ENCODE results near the gene STX3.
"Not testable (repeated sequence)": the region's sequence is repeated elsewhere in the genome, so short reads cannot be mapped to it uniquely, and the experiment has no call there.

STX3 gene

DNA sequence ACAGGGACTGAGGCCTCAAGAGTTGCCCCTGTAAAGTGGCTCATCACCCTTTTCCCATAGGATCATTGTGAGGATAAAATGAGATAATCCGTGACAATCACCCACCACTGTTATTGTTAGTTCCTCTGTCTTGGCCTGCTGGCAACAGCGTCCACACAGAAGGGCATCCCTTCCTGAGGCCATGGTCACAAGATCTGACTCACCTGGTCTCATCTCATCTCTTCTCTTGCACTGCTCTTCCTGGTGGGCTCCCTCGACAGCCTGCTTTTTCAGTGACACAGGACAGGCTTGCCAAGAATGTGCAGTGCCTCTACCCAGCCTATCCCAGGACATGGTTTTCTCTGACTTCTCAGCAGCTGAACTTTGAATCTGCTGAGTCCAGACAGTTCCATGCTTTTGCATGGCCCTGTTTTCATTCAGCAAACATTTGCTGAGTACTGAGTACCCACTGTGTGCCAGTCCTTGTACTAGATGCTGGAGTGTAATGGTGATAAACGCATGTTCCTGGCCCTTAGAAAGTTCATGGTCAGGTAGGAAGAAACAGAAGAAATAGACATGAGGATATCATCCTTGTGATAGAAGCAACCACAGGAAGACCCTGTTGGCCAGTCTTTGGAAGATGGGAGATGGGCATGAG, 3.3 kb downstream of the STX3 start:
- no peak for DNase-seq (ENCODE audit: low spot score)

DNA sequence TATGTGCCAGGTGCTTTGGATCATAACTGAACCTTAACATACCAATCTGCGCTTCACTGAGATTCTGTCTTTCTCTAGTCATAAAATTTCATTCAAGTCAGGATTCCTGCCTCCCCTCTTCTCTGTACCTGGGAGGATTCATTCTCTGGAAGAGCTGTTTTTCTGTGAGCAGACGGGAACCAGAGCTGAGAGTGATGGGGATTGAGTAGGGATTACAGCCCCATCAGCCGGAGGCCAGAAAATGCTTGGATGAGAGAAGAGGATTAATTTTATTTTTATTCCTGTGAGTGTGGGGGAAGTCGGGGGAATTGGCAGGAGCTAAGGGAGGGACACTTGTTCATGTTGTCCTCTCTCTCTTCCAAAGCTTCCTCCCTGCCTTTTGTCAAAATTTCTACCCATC, 4.7 kb downstream of the STX3 start:
- DNase-seq (ENCODE audit: low spot score): no peak

DNA sequence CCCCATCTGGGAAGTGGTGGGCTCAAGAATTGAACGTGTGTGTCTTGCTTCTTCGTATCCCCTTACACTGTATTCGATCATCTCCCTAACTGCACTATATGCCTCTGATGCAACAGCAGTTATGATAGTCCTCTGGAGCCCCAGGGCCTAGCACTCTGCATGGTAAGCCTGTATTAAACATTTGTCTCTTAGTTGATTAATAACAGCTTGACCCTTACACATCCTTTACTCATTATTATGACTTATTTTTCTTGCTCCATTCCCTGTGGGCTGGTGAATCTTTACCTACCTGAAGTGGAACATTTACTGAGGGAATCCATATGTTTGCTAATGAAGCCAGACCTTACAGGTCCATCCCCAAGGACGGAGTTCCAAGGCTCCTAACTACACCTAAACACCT, 5.6 kb downstream of the STX3 start:
- no peak for DNase-seq (ENCODE audit: low spot score)

DNA sequence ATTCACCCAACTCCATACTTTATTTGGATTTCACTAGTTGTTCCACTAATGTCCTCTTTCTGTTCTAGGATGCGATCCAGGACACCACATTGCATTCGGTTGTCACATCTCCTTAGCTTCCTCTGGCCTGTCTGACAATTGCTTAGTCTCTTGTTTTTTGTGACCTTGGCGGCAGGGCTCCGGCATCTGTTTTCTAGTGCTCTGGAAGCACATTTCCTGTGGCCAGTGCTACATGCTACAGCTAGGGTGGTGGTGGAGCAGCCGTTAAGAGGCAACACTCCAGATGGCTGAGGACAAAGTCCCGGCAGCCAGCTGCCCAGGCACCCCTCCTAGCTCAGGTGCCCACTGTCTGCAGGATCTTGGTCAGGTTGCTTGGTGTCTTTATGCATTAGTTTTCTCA, 6.8 kb downstream of the STX3 start:
- DNase-seq (ENCODE audit: low spot score): no peak

DNA sequence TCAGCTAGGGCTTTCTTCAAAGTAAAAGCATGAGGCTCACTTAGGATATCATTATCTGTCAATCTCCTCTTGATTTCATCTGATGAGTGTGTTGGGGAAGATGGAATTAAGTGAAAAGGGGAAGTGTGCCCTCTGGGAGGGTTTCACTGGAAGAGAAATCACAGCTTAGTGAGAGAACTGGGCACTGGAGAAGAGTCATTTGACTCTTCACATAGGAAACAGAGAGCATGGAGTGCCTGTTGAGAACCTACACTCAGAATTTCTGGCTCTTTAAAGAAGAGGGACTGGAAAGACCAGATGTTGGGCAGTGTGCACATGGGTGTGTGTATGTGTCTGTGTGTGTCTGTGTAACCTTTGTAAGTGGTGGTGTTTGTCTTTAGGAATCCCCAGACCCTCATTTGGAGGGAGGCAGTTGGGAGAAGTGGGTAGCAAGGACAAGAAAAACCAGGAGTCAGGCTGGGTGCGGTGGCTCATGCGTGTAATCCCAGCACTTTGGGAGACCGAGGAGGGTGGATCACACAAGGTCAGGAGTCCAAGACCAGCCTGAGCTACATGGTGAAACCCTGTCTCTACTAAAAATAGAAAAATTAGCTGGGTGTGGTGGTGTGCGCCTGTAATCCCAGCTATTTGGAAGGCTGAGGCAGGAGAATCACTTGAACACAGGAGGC, 10.0 kb downstream of the STX3 start:
- no peak for DNase-seq (ENCODE audit: low spot score)

DNA sequence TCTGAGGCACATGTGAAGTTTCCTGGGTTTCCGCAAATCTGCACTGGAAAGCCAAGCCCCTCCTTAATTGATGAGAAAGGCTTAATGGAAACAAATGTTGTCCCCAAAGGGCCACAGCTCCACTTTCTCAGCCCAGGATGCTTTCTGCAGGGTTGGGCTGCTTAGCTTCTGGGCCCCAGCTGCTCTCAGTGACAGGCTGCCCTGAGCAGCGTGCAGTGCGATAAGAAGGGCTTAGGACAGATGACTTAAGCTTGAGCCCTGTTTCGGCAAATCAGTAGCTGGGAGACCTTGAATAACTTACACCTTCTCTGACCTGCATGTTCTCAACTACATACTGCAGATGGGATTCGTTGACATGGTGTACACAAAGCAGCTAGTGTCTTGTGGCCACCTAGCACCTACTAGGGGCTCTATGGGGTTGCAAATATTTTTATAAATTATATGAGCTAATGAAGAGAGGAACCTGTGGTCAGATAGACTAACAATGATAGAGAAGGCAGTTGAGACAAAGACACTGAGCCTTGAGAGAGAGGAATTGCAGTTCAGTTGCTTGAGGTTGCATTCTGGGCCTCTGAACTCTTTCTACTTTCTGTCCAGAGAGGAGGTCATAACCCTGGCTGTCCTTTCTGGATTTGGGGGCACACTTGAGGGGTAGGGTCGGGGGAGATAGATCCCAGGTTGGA, 11.5 kb downstream of the STX3 start:
- DNase-seq (ENCODE audit: low spot score): no peak

DNA sequence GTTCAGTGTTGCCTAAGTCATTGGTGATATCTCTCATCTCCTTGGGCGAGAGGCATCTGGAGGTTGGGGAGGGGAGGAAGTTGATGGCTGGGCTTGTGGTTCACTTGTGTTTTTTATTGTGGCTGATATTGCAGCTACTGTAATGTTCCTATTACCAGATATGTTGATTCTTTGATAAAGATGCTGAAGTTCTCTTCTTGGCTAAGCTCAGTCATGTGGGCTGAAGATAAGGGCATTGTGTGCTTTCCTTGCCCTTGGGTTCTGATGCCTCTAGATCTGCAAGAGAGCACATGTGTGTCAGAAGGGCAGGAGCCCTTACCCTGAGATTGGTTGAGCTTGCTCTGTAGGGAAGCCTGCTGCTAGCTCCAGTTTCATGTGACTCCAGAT, 12.0 kb downstream of the STX3 start:
- DNase-seq (ENCODE audit: low spot score): no peak

DNA sequence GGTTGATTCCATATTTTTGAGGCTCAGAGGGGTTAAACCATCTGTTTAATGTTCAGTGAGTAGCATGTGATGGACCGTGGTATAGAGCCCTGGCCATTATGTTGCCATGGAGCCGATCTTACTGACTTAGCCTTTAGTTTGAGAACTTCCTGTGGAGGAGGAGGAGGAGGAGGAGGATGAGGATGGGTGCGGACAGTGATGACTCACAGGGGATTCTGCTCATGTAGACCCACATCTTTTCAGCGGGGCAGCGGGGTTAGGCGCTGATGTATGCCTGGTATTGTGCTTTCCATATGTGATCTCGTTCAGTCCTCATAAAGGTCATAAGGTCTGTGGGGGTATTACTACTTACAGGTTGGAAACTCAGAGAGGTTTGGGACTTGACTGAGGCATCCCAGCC, 13.9 kb downstream of the STX3 start:
- no peak for DNase-seq (ENCODE audit: low spot score)

DNA sequence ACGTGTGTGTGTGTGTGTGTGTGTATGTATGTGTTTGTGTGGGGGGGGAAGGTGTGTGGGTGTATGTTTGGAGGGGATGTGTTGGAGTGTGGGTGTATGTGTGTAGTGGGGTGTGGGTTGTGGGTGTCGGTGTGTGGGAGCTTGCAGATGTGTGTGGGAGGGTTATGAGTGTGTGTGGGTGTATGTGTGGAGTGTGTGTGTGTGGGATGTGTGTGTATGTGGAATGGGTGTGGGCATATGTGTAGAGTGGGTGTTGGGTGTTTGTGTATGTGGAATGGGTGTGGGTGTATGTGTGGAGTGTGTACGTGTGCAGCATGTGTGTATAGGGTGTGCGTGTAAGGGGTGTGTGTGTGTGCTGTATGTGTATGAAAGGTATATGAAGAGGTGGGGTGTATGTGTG, 14.7 kb downstream of the STX3 start:
- DNase-seq (ENCODE audit: low spot score): no peak

DNA sequence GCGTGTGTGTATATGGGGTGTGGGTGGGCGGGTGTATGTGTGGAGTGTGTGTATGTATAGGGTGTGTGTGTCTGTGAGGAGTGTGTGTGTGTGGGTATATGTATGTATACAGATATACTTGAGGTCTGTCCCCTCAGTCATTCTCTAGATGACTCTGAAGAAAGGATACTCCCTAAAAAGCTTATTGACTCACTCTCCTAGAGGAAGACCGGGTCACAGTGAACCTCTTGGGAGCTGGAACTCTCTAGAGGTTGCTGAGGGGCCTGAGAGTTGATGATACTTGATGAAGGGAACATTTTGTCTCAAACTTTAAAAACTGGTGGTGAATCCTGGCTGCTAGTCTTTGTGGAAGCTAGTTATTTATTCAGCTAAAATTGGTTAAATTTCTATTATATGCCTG, 15.1 kb downstream of the STX3 start:
- DNase-seq (ENCODE audit: low spot score): no peak

DNA sequence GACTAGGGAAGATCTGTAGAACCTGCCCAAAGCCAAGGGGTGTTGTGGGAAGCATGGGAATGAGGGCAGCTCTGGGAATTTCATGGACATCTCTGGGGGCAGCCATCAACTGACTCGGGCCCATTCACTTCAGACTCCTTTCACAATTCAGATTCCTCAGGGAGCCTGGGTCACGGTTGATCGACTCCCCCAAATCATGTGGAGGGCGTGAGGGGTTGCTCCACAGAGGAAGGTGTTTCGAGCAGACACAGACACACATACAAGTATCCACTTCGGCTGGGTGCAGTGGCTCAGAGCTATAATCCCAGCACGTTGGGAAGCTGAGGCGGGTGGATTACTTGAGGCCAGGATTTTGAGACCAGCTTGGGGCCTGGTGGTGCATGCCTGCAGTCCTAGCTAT, 15.7 kb downstream of the STX3 start:
- DNase-seq (ENCODE audit: low spot score): no peak

DNA sequence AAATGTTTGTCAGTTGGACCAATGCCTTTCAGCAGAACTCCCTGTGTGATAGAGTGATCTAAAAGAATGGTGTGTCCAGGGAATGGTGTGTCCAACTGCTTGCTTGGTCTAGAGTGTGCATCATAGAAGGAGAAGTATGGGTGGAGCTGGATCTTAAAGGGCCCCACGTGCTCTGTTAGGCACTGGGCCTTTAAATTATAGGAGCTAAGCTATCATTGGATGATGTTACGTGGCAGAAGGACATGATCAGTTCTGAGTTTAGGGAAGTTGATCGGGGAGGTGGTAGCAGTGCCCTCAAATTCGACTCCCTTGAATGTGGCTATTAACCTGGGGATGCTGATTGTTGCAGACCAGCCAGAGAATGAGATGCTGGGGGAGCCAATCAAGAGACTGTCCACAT, 16.4 kb downstream of the STX3 start:
- no peak for DNase-seq (ENCODE audit: low spot score)

DNA sequence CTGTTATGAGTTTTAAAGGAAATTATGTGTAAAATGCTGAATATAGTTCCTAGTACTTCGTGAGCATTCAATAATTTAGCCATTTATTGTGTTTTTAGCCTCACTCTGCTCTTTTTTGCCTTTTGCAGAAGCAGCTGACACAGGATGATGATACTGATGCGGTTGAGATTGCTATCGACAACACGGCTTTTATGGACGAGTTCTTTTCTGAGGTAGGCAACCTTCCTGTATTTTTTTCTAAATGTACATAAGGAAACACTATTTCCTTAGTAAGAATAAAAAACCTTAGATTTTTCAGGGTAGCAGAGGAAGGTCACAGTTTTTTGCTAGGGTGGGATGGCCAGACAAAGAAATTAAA, 17.9 kb downstream of the STX3 start:
- DNase-seq (ENCODE audit: low spot score): no peak

DNA sequence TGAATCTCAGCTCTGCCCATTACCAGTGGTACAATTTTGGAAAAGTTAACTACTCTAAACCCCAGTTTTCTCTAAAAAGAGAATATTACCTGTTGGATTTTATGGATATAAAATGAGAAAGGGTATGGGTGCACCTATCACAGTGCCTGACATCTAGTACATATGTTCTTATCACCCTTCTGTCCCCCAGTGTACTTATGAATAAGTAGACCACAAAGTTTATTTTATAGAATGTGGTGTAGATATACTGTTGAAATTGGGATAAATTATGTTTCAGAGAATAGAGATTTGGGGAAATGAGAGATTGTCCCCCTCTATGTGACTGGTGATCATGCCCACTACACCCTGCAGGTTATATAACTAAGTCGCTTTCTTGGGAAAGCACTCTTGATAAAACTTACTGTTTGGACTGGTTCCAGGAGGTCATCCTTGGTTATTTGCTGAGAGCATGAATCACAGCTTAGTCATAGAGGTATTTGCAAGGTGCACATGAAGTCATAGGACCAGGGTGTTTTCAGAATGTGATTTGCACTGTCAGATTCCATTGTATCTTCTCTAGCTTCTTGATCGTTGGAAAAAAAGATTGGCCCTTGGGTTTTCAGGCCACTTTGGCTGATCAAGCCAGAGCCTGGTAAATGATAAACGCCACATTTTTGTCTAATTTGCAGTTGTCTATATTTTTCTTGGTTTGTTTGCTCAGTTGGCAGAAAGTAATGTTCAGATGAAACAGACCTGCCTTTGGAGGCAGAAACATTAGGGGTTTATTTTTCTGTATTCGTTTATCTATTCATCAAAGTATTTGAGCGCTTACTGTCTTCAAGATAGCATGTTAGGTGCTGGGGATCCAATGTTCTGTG, 21.3 kb downstream of the STX3 start:
- DNase-seq (ENCODE audit: low spot score): no peak

DNA sequence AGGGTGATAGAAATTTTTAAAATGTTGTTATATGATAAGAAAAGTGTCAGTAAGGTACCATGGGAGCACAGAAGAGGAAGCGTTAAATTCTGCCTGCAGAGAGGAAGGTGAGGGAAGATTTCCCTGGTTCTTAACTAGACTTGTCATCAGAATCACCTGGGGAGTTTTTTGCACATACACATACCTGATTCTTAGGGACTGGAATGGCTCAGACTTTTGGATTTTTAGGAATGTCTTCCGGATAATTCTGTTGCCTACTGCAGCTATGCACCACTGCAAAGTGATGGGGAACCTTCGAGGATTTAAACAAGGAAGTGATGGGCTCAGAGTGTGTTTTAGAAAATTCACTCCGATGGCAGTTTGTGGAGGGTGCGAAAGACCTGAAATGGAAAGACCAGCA, 21.9 kb downstream of the STX3 start:
- DNase-seq (ENCODE audit: low spot score): no peak

DNA sequence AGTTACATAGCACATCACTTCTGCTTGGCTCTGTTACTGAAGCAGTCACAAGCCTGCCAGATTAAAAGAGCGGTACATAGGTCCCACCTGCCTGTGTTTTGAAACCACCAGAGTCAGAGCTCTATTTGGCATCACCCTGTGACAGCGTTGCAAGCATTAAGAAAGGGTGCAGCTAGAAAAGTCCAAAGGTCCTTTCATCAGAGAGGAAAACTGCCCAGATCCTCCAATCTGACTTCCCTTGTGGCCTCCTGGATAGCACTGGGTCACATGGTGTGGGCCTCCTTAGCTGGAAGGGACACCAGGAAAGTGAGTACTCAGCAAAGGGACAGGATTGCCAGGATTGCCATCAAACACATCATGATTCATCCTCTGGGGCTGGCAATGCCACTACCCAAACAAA, 22.9 kb downstream of the STX3 start:
- DNase-seq (ENCODE audit: low spot score): no peak

DNA sequence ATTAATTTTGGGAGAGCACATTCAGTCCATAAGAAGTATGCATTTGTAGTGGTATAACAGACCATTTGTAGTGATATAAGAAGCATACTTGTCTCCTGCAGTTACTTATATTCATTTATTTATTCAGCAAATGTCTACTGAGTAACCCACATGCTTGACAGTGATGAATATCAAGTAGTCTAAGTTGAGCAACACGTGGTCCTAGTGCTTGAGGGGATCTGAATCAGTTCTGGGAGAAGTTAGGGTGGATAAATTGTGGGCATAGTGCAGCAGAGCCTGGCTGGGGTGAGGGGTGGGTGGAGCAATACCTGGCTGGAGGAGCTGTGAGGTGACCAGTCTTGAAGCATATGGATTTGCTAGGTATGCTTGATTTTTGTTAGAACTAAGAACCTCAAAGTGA, 24.3 kb downstream of the STX3 start:
- no peak for DNase-seq (ENCODE audit: low spot score)

DNA sequence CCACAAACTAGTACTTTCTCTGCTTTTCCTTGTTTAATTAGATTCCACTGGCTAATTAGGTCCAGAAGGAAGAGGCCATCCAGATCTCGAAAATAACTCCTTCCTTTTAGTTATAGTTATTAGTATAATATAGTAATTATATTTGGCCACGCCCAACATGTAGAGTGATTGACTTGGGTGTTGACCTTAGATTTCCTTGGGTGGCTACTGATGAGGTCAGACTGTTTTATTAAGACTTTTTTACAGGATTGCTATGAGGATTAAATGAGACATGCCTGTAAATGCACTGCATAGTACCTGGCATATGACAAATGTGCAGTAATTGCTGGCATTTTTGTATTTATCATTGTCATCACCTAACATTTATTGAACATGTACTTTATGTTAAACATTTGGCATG, 26.9 kb downstream of the STX3 start:
- DNase-seq (ENCODE audit: low spot score): no peak

DNA sequence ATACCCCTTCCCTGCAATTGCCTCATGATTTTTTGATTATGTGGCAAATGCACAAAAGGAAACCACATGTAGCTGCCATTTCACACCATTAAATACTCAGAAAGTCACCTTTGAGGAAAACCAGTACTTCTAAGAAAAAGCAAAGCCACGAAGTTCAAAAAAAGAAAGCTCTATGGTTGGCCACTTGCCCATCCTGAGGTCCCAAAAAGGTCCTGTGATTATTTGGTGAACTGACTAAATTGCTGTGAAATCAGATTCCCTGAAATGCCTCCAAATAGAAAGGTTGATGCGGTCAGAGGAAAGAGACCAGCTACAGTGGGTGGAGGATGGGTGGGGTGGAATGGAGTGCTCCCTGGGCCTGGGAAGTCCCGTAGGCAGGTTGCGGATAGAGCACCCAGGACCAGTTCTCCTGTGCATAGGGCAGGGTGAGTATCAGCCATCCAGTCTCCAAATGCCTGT, 28.5 kb downstream of the STX3 start:
- DNase-seq (ENCODE audit: low spot score): no peak

DNA sequence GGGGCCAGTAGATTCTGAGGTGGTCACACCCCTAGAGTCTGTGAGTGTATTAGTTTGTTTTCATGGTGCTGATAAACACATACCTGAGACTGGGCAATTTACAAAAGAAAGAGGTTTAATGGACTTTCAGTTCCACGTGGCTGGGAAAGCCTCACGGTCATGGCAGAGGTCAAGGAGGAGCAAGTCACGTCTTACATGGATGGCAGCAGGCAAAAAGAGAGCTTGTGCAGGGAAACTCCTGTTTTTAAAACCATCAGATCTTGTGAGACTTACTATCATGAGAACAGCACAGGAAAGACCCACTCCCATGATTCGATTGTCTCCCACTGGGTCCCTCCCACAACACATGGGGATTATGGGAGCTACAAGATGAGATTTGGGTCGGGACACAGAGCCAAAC, 29.3 kb downstream of the STX3 start:
- DNase-seq (ENCODE audit: low spot score): not testable (repeated sequence)

DNA sequence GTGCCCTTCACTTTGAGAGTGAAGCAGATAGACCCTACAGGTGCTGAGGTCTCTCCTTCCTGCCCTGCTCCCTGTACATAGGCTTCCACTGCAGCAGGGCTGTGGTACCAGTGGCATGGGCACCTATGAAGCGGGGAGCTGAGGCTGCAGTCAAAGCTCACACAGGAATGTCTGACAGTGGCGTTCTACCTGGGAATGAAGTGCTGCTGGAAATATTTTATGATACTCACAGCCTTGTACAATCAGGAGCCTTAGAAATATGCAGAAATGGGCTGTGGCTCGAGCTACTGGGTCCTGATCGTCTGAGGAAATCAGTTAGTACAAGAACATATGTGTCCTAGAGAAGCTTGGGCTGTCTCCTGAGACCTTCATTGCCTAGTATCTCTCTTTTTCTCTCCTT, 30.6 kb downstream of the STX3 start:
- DNase-seq (ENCODE audit: low spot score): no peak

DNA sequence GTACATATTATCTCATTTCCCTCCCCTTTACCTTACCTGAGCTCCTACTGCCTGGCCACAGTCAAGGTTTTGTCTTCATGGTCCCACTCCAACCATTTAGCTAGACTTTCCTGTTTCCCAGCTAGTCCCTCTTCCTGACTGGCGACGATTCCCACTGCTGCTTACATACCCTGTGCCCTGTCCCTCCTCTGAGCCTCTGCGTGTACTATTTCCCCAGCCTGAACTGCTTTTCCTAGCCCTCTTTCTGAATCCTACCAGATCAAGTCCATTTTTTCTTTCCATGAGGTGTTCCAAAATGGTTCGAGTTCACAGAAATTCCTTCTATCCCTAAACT, 32.0 kb downstream of the STX3 start:
- no peak for DNase-seq (ENCODE audit: low spot score)

DNA sequence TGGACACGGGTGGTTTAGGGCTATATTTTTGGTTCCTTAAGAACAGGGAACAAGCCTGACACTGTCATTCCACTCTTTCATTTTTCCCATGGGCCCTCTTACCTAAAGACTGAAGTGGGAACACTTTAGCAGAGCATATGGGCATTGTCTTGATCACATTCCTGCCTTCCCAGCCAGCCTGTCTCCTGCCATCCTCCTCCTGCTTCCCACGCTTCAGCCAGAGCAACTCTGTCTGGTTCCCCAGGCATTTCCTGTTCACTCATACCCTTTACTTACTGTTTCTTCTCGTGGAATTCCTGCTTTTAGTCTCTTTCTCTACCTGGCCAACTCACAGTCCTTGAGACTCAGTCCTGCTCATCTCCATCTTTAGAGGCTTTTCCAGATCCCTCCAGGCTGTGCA, 32.6 kb downstream of the STX3 start:
- DNase-seq (ENCODE audit: low spot score): no peak

All from cerebellar cortex (tissue), 1 donor.